HCT116 (cell line): ENCODE measurements around the gene NFIB.

Experiments
- CTCF ChIP-seq, 3 experiments: fragments of 200-600 bp in 1 of 3; sonication (generic) in 1 of 3; IDR thresholded peaks in 2 of 3; conservative IDR thresholded peaks in 1 of 3; 2 replicates each; pipeline ENCODE4 v1.5.1; 2012 to 2017; ENCODE audit warnings: low read depth in 2 of 3, low read length in 2 of 3, antibody characterized with exemption in 1 of 3, borderline replicate concordance in 1 of 3, control low read depth in 1 of 3, mild to moderate bottlenecking in 1 of 3, mixed read lengths in 1 of 3, mixed run types in 1 of 3, moderate library complexity in 1 of 3; ENCODE audit not compliant: insufficient read depth in 1 of 3
- EZH2 ChIP-seq: fragments of 200-600 bp; sonication (generic); IDR thresholded peaks from 2 replicates; pipeline ENCODE4 v1.6.1; 2017; ENCODE audit warnings: antibody characterized with exemption, mixed run types
- EZH2phosphoT487 ChIP-seq: fragments of 200-600 bp; IDR thresholded peaks from 2 replicates; pipeline ENCODE4 v1.6.1; 2018; ENCODE audit warnings: antibody characterized with exemption, borderline replicate concordance
- RAD21 ChIP-seq: IDR thresholded peaks from 2 replicates; pipeline ENCODE4 v1.6.1; 2012; ENCODE audit warnings: low read depth, mild to moderate bottlenecking
- REST ChIP-seq: IDR thresholded peaks from 2 replicates; pipeline ENCODE4 v1.6.1; 2012; ENCODE audit warnings: low read depth
- SP1 ChIP-seq: IDR thresholded peaks from 2 replicates; pipeline ENCODE4 v1.6.1; 2012; ENCODE audit warnings: low read depth
- YY1 ChIP-seq: IDR thresholded peaks from 2 replicates; pipeline ENCODE4 v1.6.1; 2011; ENCODE audit warnings: low read length, low read depth, moderate library complexity, mild to moderate bottlenecking; ENCODE audit not compliant: insufficient replicate concordance; ENCODE audit errors: extremely low read depth
- TF ChIP-seq, protein P1 (sequence below): IDR thresholded peaks from 2 replicates; pipeline ENCODE4 v1.6.1; 2011; ENCODE audit warnings: mild to moderate bottlenecking, low read length, moderate library complexity; ENCODE audit not compliant: insufficient replicate concordance; ENCODE audit errors: extremely low read depth
- TF ChIP-seq, protein P2 (sequence below): IDR thresholded peaks from 2 replicates; pipeline ENCODE4 v1.6.1; 2012

- TF ChIP-seq RAD21 (no peak), SP1 (no peak), REST (no peak), CTCF (IDR thresholded peaks at IDR 0.05 in 2 of 3, conservative IDR thresholded peaks at IDR 0.05 in 1 of 3; ENCODE audit: borderline replicate concordance in 1 of 3, insufficient read depth in 1 of 3, low read depth in 2 of 3, low read length in 2 of 3) (no peak), EZH2phosphoT487 (no peak), YY1 (no peak), EZH2 (no peak)
- TF ChIP-seq, protein P1, sequence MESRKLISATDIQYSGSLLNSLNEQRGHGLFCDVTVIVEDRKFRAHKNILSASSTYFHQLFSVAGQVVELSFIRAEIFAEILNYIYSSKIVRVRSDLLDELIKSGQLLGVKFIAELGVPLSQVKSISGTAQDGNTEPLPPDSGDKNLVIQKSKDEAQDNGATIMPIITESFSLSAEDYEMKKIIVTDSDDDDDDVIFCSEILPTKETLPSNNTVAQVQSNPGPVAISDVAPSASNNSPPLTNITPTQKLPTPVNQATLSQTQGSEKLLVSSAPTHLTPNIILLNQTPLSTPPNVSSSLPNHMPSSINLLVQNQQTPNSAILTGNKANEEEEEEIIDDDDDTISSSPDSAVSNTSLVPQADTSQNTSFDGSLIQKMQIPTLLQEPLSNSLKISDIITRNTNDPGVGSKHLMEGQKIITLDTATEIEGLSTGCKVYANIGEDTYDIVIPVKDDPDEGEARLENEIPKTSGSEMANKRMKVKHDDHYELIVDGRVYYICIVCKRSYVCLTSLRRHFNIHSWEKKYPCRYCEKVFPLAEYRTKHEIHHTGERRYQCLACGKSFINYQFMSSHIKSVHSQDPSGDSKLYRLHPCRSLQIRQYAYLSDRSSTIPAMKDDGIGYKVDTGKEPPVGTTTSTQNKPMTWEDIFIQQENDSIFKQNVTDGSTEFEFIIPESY = no peak
- TF ChIP-seq, protein P2, sequence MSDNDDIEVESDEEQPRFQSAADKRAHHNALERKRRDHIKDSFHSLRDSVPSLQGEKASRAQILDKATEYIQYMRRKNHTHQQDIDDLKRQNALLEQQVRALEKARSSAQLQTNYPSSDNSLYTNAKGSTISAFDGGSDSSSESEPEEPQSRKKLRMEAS = no peak
Observed at GRCh38 chr9:14262827-14263226, 51.1 kb downstream of the NFIB start.
